Gastroesophageal sphincter (tissue), 4 donors: ENCODE results near the gene ZSWIM6. TPM values are rescaled to one million over a fixed set of nuclear protein-coding genes. Genes with fewer than 3 reads are reported as not detected.

Experiments
- ATAC-seq: fragments of 150-250 bp; one replicate; pipeline ENCODE4 v1.9.1; 2016; ENCODE audit warnings: mild to moderate bottlenecking, moderate library complexity
- H3K27ac ChIP-seq, 4 donors: fragments of 200-600 bp; sonication (generic) in 3 of 4; 1 replicate in 3 of 4; 2 replicates in 1 of 4; pipeline ENCODE4 v1.5.1; 2016 to 2019
- H3K27me3 ChIP-seq: fragments of 200-600 bp; sonication (generic); one replicate; pipeline ENCODE4 v1.5.1; 2019
- H3K36me3 ChIP-seq, 2 donors: fragments of 200-600 bp; sonication (generic); one replicate each; pipeline ENCODE4 v1.5.1; 2019; ENCODE audit warnings: control low read depth in 1 of 2
- H3K4me1 ChIP-seq, 3 donors: fragments of 200-600 bp; sonication (generic); 1 replicate in 2 of 3; 2 replicates in 1 of 3; pipeline ENCODE4 v1.5.1; 2016 to 2019; ENCODE audit warnings: control low read depth in 2 of 3
- H3K4me3 ChIP-seq, 2 donors: fragments of 200-600 bp; sonication (generic); one replicate each; pipeline ENCODE4 v1.5.1; 2019; ENCODE audit warnings: mild to moderate bottlenecking in 1 of 2, moderate library complexity in 1 of 2
- H3K9me3 ChIP-seq, 3 donors: fragments of 200-600 bp; sonication (generic); one replicate each; pipeline ENCODE4 v1.5.1; 2017 to 2019; ENCODE audit warnings: control low read depth in 2 of 3
- EP300 ChIP-seq: sonication (generic); formaldehyde crosslinking; IDR thresholded peaks from one replicate; pipeline ENCODE4 v1.6.1; 2017; ENCODE audit warnings: antibody characterized with exemption, mild to moderate bottlenecking
- POLR2A ChIP-seq, 2 donors: fragments of 450-650 bp; IDR thresholded peaks; one replicate each; pipeline ENCODE4 v1.6.1; 2017; ENCODE audit warnings: antibody characterized with exemption in 2 of 2, mild to moderate bottlenecking in 2 of 2, moderate library complexity in 1 of 2
- POLR2AphosphoS5 ChIP-seq: sonication (generic); formaldehyde crosslinking; IDR thresholded peaks from one replicate; pipeline ENCODE4 v1.6.1; 2017; ENCODE audit warnings: antibody characterized with exemption
- WGBS, 2 donors: methylation state at CpG; one replicate each; pipeline ENCODE4 v1.1.5; 2018; ENCODE audit warnings: low coverage in 1 of 2; 5-methylcytosine and 5-hydroxymethylcytosine counted together
- total RNA-seq, 4 donors: library from RNA; depleted of rRNA; stranded (reverse); fragments of >200 nt; gene quantifications; one replicate each; pipeline ENCODE4 v1.1.0, GENCODE V29; 2016
- TF ChIP-seq, protein P1 (sequence below), 4 experiments: fragments of 200-600 bp in 2 of 4; fragments of 450-650 bp in 2 of 4; sonication (generic) in 1 of 4; IDR thresholded peaks; one replicate each; pipeline ENCODE4 v1.5.1; 2017 to 2019; ENCODE audit warnings: antibody characterized with exemption in 4 of 4, mild to moderate bottlenecking in 2 of 4, moderate library complexity in 2 of 4

Gene ZSWIM6
- total RNA-seq, 4 donors from 2014 or later: 8.9 to 20.9 (median 12.3) TPM

DNA sequence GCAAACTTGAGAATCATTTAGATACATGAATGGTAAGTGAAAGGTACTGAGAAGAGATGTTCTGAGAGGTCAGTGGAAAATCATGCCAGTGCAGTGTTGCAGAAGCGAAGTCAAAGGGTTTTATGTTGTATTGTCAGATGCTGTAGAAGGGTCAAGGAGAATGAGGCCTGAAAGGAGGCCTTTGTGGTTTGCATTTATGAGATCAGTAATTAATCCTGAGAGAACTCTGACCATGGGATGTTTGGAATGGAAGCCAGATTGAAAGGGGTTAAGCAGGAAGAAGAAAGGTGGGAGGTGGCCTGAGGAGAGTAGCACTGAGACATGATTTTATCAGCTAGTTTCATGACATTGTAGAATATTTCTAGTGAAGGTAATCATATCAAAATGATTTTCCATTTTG, 97.8 kb downstream of the ZSWIM6 start:
- no peak overlapping the region for H3K4me3 ChIP-seq
- no peaks in the 10 kb centered on the region for H3K9me3 ChIP-seq
- H3K27me3 ChIP-seq: no peaks in the 10 kb centered on the region
- no peak for TF ChIP-seq POLR2A (IDR thresholded peaks at IDR 0.05)
- no peak for TF ChIP-seq EP300
- no peak for TF ChIP-seq POLR2AphosphoS5
- TF ChIP-seq, protein P1, sequence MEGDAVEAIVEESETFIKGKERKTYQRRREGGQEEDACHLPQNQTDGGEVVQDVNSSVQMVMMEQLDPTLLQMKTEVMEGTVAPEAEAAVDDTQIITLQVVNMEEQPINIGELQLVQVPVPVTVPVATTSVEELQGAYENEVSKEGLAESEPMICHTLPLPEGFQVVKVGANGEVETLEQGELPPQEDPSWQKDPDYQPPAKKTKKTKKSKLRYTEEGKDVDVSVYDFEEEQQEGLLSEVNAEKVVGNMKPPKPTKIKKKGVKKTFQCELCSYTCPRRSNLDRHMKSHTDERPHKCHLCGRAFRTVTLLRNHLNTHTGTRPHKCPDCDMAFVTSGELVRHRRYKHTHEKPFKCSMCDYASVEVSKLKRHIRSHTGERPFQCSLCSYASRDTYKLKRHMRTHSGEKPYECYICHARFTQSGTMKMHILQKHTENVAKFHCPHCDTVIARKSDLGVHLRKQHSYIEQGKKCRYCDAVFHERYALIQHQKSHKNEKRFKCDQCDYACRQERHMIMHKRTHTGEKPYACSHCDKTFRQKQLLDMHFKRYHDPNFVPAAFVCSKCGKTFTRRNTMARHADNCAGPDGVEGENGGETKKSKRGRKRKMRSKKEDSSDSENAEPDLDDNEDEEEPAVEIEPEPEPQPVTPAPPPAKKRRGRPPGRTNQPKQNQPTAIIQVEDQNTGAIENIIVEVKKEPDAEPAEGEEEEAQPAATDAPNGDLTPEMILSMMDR (IDR thresholded peaks at IDR 0.05): no peak
- peaks cover 0 to 41% (median 5%) of the 10 kb centered on the region in 3 donors for H3K4me1 ChIP-seq
- no peak for ATAC-seq
- no peaks in the 10 kb centered on the region for H3K36me3 ChIP-seq
- 80 to 88% methylated on average over 1 of the region's 1 CpG for WGBS, 2 donors
- no peak overlapping the region for H3K27ac ChIP-seq

DNA sequence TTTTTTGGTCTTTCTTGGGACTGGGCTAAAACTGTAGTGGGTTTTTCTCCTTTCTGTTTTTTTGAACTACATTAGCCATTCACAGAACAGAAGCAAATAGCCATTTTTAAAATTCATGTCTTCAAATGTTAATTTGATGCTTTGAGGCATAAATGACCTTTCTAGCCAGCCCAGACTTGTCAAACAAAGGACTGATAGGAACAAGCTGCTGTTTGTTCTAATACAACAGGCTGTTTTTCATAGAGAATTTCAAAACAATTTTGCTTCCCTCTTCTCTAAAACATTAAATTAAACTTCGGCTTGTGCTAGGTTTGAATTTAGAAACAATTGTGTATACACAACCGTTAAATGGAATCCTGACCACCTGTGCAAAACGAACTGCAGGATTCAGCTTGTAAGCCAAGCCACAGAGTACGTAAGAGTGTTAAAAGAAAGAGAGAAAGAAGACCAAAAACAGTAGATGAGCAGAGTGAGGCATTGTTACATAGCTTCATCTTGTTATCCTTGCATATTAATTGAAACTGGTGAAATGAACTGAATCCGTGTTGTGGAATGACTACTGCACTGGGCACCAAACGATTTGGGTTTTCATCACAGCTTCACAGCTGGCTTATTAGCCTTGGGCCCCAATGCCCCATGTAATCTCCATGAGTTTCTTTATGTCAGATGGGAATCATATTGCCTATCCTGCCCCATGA, 100.0 kb downstream of the ZSWIM6 start:
- H3K36me3 ChIP-seq: no peaks in the 10 kb centered on the region
- peaks cover 0 to 30% (median 5%) of the 10 kb centered on the region in 3 donors for H3K4me1 ChIP-seq
- no peak for ATAC-seq
- no peaks in the 10 kb centered on the region for H3K27me3 ChIP-seq
- TF ChIP-seq POLR2A (IDR thresholded peaks at IDR 0.05) (no peak), POLR2AphosphoS5 (peak; percentile 47)
- no peaks in the 10 kb centered on the region for H3K9me3 ChIP-seq
- H3K27ac ChIP-seq: peak overlapping the region in 2 of 4 donors; percentile 17 to 20
- H3K4me3 ChIP-seq: no peak overlapping the region
- WGBS, 2 donors: 30 to 45% methylated on average over 5 to 6 of the region's 6 CpGs

DNA sequence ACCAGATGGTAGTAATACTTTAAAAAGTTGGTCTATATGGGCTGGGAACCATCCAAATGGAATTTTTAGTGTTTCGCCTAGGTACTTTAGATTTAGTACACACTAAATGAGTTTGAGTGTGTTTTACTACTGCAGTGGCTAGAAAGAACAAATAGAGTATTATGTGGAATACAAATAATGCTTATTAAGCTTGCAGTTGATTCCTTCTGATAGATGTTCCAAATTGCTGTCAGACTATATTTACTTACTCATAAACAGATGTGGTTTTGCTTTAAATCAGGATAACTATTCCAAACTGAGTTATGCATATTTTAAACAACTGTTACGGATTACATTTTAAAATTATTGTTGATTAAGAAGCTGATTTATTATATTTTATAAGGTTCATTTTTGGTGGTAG, 103.3 kb downstream of the ZSWIM6 start:
- H3K27me3 ChIP-seq: no peaks in the 10 kb centered on the region
- H3K4me3 ChIP-seq: no peak overlapping the region
- peaks cover 0 to 38% (median 5%) of the 10 kb centered on the region in 3 donors for H3K4me1 ChIP-seq
- TF ChIP-seq POLR2AphosphoS5 (no peak), EP300 (no peak)
- no peaks in the 10 kb centered on the region for H3K36me3 ChIP-seq
- H3K27ac ChIP-seq: no peak overlapping the region
- 68 to 70% methylated on average over 2 of the region's 2 CpGs for WGBS, 2 donors
- ATAC-seq: no peak
- H3K9me3 ChIP-seq: no peaks in the 10 kb centered on the region

DNA sequence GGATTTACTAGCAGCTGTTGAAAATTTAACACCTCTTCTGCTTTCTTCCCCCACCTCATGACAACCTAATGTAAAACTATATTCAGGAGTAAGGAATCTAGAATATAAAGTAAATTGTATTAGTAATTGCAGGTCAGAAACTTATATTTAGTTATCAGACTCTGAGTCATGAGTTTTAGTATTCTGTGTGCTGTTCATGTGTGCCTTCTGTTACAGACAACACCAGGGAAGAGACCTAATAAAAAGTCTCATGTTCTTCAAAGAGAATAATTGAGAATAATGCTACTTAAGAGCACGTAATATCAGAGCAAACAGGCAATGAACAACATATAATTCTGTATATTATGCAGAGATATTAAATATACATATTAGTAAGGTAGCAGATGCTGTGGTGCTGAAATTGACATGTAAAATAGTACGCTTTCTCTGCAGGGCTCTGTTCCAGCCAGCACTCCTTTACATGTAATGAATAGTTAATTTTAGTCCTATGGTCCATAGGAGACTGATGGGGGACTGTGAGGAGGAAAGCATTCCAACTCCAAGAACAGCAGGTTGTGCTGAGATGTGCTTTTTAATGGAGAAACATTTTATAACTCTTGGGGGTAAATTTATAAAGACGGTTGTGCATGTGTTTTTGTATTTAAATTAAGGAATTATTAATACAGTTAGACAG, 106.4 kb downstream of the ZSWIM6 start:
- no peaks in the 10 kb centered on the region for H3K36me3 ChIP-seq
- no peak overlapping the region for H3K27ac ChIP-seq
- H3K4me3 ChIP-seq: no peak overlapping the region
- no peaks in the 10 kb centered on the region for H3K27me3 ChIP-seq
- WGBS, 2 donors: 77 to 79% methylated on average over 3 of the region's 3 CpGs
- TF ChIP-seq, protein P1 (IDR thresholded peaks at IDR 0.05): no peak
- TF ChIP-seq POLR2AphosphoS5: no peak
- no peak for TF ChIP-seq EP300
- no peak for TF ChIP-seq POLR2A (IDR thresholded peaks at IDR 0.05)
- peaks cover 0 to 22% (median 0%) of the 10 kb centered on the region in 3 donors for H3K4me1 ChIP-seq
- H3K9me3 ChIP-seq: no peaks in the 10 kb centered on the region
- ATAC-seq: no peak

DNA sequence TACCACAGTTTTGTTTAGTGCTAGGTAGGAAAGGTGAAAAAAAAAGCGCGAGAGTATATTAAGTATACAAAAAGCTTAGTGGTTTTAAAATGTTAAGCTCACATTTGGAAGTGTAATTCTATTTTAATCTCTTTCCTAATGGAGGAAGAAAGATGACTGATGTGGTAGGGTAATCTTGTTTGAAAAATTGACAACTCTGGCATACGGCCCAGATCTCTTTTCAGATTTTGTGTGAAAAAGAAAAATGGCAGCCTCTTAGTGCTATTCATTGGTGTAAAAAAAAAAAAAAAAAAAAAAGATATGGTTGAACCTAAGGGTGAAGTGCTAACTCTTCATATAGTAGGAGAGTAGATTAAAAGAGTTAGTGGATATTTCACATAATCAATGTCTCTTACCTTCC, 108.0 kb downstream of the ZSWIM6 start:
- no peak for ATAC-seq
- H3K27me3 ChIP-seq: no peaks in the 10 kb centered on the region
- H3K4me3 ChIP-seq: no peak overlapping the region
- WGBS, 2 donors: 79 to 82% methylated on average over 3 of the region's 3 CpGs
- TF ChIP-seq POLR2A (IDR thresholded peaks at IDR 0.05) (no peak), EP300 (no peak), POLR2AphosphoS5 (no peak)
- TF ChIP-seq, protein P1 (IDR thresholded peaks at IDR 0.05): no peak
- no peaks in the 10 kb centered on the region for H3K36me3 ChIP-seq
- no peaks in the 10 kb centered on the region for H3K9me3 ChIP-seq
- H3K27ac ChIP-seq: no peak overlapping the region
- peaks cover 0 to 22% (median 0%) of the 10 kb centered on the region in 3 donors for H3K4me1 ChIP-seq

DNA sequence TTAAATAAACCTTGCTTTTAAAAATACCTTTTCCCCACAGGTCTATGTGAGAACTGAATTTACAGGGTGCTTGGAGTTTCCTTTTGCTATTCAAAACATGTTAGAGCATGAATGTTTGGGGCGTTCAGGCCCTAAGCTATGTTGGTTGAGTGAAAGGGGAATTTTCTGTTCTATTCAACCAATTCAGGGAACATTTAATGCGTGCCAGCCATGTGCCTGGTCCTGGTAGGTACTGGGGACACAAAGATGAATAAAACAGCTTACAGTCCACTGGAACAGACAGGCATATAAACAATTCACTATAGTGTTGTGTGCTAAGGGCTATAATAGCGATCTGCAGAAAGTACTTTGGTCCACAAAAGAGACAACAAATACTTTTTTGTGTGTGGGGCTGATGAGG, 108.5 kb downstream of the ZSWIM6 start:
- H3K4me3 ChIP-seq: no peak overlapping the region
- WGBS, 2 donors: 77 to 91% methylated on average over 3 of the region's 3 CpGs
- H3K4me1 ChIP-seq: peaks cover 0 to 21% (median 0%) of the 10 kb centered on the region in 3 donors
- H3K27ac ChIP-seq: no peak overlapping the region
- no peaks in the 10 kb centered on the region for H3K36me3 ChIP-seq
- TF ChIP-seq POLR2AphosphoS5 (no peak), EP300 (no peak), POLR2A (IDR thresholded peaks at IDR 0.05) (no peak)
- TF ChIP-seq, protein P1 (IDR thresholded peaks at IDR 0.05): no peak
- H3K27me3 ChIP-seq: no peaks in the 10 kb centered on the region
- H3K9me3 ChIP-seq: no peaks in the 10 kb centered on the region
- no peak for ATAC-seq
